HG03469 (cell line): Measurements from ENCODE around the gene PDZRN3.

Source experiments
- ATAC-seq: cut with Tn5 transposase; IDR thresholded peaks from one replicate; pipeline ENCODE4 v1.9.1; 2021; ENCODE audit warnings: mild to moderate bottlenecking, moderate library complexity, moderate number of reproducible peaks; ENCODE audit not compliant: unreplicated experiment

The PDZRN3 gene

GRCh38 chr3:73401616-73402279 lies 223.0 kb downstream of the PDZRN3 start:
- no peak for ATAC-seq

DNA sequence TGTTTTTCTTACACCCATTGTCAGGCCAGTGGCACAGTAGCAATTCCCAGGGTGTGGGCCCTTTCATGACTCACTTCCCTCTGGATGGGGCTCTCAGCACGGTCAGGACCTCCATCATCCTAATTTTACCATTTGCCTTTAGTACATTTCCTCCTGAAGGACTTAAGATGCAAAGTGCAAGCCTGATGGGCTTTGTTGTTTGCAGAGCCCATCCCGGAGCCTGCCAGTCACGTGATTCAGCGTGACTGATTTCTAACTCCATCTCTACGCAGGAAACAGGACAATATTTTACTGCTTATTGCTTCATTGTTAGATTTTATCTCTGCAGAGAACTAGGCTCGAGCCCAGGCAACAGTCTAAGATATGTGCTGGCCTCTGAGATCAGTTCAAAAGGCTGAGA lies 223.7 kb downstream of the PDZRN3 start:
- ATAC-seq = no peak

DNA sequence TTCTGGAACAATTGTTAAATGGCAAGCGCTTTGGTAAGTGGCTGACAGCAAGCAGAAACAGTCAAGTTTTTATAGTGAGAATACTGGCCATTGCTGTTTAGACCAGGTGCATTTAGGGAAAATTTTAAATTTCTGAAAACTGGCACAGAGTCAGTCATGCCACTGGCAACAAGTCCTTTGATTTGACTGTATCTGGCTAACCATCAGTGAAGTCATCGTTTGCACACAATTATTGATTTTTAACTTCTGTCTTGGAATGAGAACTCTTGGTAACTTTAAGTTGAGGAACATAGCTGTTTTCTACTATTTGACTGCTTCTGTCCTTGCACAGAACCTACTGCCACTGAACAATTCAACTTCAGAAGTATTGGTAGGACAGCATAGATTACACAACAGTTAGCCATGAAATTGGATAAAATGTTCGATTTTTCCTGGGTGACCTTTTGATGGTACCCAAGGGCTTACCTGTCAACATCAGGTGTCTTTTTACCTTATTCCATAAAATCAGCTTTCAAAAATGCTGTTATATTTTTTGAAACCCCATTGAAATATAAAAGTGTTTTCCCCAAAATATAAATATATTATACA lies 225.0 kb downstream of the PDZRN3 start:
- no peak for ATAC-seq

GRCh38 chr3:73399106-73399505 lies 225.6 kb downstream of the PDZRN3 start:
- ATAC-seq = no peak

GRCh38 chr3:73398084-73398483 lies 226.7 kb downstream of the PDZRN3 start:
- ATAC-seq = no peak

GRCh38 chr3:73394240-73394639 lies 230.5 kb downstream of the PDZRN3 start:
- no peak for ATAC-seq

GRCh38 chr3:73393005-73393404 lies 231.7 kb downstream of the PDZRN3 start:
- no peak for ATAC-seq

DNA sequence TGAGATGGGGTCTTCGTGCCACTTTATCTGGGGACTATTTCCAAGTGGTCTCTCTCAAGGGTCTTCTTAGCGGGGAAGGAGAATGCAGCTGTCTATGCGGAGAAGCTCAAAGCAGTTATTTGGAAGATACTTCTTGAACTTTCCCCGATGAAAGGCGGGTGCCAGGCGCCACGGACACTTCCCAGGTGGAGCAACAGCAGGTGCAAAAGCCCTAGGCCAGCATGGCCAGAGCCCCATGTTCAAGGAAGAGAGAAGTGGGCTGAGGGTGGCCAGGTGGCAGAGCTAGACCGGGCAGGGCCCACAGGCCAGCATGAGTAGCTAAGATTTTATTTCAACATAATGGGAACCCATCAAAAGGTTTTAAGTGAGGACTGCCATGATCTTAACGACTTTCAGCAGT lies 232.8 kb downstream of the PDZRN3 start:
- no peak for ATAC-seq

GRCh38 chr3:73389928-73390327 lies 234.8 kb downstream of the PDZRN3 start:
- ATAC-seq = no peak

GRCh38 chr3:73389117-73389813 lies 235.5 kb downstream of the PDZRN3 start:
- ATAC-seq = no peak

DNA sequence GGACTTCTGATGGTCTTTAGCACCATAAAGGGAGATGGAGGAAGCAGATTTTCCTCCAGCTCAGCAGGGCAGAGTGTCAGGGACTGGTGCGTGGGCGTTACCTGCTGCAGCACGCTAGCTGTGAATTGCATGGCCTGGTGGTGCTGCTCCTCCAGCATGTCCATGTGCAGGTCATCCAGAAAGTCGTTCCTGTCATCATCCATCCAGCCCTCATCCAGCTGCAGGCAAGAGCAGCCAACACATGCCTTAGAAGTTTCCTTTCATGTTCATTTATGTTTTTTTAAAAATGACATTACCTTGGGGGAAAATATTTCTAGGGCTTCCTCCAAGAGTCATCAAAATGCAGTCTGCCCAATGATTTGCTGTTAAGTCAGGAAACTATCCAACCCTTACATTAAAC lies 239.2 kb downstream of the PDZRN3 start:
- ATAC-seq = no peak

DNA sequence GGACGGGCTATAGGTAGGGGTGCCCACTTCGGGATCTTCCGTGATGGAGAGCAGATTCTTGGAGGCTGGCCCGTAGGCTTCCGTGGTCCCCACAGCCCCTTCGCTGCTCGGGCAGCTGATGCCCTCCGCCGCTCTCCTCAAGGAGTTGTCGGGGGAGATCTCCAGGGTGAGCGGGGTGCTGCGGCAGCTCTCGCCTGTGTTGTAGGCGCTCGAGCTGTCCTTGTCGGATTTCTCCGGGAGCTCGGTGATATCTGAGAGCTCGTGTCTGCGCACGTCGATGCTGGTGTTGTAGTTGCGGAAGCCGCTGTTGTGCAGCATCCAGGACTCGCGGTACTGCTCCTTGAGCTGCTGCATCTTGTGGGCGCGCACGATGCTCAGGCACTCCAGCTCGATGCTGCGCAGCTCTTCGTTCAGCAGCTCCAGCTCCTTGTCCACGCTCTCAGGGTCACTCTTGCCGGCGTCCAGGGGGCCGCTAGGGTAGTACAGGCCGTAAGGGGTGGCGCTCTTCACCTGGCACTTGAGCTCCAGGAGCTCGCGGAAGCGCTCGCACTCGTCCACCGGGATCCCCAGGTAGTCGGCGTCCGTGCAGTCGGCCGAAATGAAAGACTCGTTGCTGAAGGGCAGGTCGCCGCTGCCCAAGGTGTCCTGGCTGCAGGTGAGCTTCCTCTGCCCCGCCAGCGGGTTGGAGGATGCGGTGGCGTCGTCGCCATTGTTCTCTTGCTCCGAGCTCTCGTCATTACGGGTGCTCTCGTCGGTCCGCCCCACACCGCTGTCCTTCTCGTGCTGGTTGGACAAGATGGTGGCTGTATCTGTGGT lies 240.4 kb downstream of the PDZRN3 start:
- ATAC-seq = no peak

DNA sequence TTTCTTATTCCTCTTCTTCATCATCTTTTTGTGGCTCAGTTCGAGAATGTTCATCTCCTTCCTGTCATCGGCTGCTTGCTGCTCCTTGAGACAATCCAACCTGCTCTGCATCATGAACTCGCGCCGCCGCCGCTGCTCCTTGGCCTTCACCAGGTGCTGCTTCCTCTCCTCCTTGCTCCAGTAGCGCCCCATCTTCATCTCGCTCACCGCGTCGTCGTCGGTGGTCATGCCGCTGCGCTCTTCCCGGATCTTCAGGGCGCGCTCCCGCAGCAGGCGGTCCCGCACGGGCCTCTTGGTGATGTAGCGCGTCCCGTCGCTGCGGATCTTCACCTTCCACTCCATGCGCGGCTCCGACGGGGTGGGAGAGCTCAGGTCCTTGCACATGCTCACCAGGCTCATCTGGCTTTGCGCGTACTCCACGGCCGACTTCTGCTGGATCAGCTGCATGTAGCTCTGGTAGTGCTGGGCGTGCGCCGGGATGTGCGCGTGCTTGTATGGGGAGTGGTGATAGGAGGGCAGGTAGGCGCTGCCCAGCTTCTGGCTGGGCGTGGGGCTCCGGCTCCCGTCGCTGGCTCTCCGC lies 241.2 kb downstream of the PDZRN3 start:
- ATAC-seq = no peak

DNA sequence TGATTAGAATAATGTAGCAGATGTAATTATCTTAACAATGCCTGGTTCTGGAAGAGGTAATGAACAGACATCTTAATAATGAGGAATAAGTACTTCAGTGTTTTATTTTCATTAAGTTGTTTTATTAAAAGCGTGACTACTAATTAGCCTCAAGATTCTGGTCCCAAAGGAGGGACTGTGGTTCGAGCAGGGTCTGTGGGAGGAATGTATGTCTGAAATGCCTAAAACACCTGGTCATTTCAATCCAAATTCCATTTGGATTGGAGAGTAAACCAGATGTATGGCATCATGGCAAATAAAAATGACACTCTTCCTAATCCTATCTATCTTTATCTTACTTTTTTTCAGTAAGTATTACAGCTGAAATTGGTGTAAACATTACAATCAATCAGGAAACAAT lies 243.2 kb downstream of the PDZRN3 start:
- ATAC-seq = no peak

- no peak for ATAC-seq
Observed at GRCh38 chr3:73380735-73381532, 243.8 kb downstream of the PDZRN3 start.

DNA sequence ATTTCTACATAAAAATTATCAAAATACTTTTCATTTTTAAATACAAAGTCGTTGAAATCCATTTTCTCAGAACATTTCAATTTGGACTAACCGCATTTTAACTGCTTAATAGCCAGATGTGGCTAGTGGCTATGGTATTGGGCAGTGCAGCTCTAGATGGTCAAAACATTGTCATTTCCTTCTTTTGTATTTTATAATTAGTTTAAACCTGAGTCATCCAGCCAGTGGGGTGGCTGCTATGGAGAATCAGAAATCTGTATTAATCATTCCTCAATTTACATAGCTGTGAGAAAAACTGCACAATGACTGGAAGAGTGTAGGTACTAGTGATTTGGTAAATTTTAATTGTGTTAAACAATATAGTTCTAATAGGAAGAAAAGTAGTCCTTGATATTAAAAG lies 245.3 kb downstream of the PDZRN3 start:
- ATAC-seq = no peak

DNA sequence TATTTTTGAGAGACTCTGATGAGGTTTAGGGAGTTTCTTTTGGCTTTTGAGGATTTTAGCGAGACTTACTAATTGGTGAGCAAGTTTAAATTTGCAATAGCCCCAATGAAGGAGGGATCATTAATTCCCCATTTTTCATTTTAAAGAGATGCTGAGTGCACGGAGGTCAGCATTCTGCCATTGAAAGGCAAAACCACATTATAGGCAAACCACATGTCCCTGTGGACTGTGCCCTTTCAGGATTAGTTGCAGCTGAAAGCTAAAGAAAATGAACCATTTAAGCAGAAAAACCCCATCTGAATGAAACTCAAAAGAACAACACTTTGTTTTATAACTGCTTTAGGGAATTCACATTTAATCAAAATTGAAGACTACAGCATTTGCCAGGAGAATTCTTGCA lies 246.5 kb downstream of the PDZRN3 start:
- ATAC-seq = no peak

GRCh38 chr3:73365756-73366397 lies 258.9 kb downstream of the PDZRN3 start:
- no peak for ATAC-seq

DNA sequence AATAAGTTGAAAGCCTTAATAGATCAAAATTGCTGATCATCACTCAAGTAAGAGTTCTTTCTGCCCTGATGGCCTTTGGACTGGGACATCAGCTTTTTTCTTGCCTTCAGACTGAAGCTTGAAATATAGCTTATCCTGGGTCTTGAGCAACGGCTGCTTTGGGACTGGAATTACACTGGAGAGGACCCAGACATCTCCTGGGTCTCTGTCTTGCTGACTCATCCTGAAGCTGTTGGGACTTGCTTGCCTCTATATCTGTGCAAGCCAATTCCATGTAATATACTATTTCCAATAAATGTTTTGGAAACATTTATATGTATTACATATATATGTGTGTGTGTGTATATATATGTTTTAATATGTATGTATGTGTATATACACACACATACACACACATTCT lies 260.2 kb downstream of the PDZRN3 start:
- no peak for ATAC-seq

DNA sequence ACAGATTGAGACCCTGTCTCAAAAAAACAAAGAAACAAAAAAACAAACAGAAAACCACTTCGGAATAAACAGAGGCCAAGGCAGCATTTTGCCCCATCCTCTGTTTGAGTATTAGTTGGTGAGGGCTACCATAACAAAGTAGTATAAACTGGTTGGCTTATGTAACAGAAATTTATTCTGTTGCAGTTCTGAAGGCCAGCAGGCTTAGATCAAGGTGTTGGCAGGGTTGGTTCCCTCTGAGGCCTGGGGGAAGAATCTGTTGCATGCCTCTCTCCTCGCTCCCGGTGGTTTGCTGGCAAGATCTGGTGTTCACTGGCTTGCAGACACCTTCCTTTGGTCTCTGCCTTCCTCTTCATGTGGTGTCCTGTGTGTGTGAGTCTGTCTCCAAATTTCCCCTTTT lies 261.6 kb downstream of the PDZRN3 start:
- no peak for ATAC-seq
